Ascending aorta (tissue), 2 donors: Measurements from ENCODE around the gene PRTN3. TPM values are rescaled to one million over a fixed set of nuclear protein-coding genes. Genes with fewer than 3 reads are reported as not detected.

Experiments used
- DNase-seq, 2 donors: peaks; one replicate each; pipeline ENCODE4 v3.0.0-alpha.2; 2019; ENCODE audit warnings: low spot score in 2 of 2
- H3K27ac ChIP-seq, 2 donors: fragments of 200-600 bp; sonication (generic); one replicate each; pipeline ENCODE4 v1.5.1; 2016 to 2017; ENCODE audit warnings: mild to moderate bottlenecking in 1 of 2
- H3K27me3 ChIP-seq: fragments of 200-600 bp; sonication (generic); one replicate; pipeline ENCODE4 v1.5.1; 2017
- H3K36me3 ChIP-seq, 2 donors: fragments of 200-600 bp; sonication (generic); one replicate each; pipeline ENCODE4 v1.5.1; 2016
- H3K4me1 ChIP-seq, 2 donors: fragments of 200-600 bp; sonication (generic); one replicate each; pipeline ENCODE4 v1.5.1; 2016 to 2017; ENCODE audit warnings: mild to moderate bottlenecking in 1 of 2
- H3K4me3 ChIP-seq, 2 donors: fragments of 200-600 bp; sonication (generic); one replicate each; pipeline ENCODE4 v1.5.1; 2016 to 2017; ENCODE audit warnings: mild to moderate bottlenecking in 1 of 2
- H3K9me3 ChIP-seq, 2 donors: fragments of 200-600 bp; sonication (generic); one replicate each; pipeline ENCODE4 v1.5.1; 2016
- intact Hi-C: fragments of 100-400 bp; cut with DNase I; formaldehyde crosslinking; loops from one replicate; pipeline ENCODE4 v1.15.1; 2023
- total RNA-seq: library from RNA; depleted of rRNA; stranded (reverse); fragments of >200 nt; gene quantifications from one replicate; pipeline ENCODE4 v1.1.0, GENCODE V29; 2016
- TF ChIP-seq, protein P1 (sequence below), 3 experiments: fragments of 200-600 bp in 2 of 3; fragments of 450-650 bp in 1 of 3; sonication (generic) in 2 of 3; IDR thresholded peaks; one replicate each; pipeline ENCODE4 v1.5.1; 2016 to 2019; ENCODE audit warnings: antibody characterized with exemption in 3 of 3, mild to moderate bottlenecking in 1 of 3, moderate library complexity in 1 of 3

Gene PRTN3
- total RNA-seq, 1 donor from 2014 or later = not detected

DNA sequence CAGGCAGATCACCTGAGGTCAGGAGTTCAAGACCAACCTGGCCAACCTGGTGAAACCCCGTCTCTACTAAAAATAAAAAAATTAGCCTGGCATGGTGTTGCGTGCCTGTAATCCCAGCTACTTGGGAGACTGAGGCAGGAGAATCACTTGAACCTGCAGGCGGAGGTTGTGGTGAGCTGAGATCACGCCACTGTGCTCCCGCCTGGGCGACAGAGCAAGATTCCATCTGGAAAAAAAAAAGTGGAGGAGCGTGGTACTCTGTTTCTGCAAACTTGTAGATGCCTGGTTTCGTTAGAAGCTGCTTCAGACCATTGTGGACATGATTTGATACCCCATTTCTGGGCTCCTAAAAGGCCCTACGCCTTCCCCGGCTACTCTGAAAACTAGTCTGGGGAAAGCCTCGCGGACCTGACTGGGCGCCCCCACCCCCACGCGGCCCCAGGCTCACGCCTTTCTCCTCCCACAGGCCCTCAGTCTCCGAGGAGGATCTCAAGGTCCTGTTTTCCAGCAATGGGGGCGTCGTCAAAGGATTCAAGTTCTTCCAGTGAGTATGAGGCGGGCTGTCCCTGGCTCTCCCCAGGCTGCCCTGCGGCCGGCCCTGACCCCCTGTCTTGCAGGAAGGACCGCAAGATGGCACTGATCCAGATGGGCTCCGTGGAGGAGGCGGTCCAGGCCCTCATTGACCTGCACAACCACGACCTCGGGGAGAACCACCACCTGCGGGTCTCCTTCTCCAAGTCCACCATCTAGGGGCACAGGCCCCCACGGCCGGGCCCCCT, 30.5 kb upstream of the PRTN3 start:
- H3K36me3 ChIP-seq = peaks cover 70 to 80% of the 10 kb centered on the region in 2 donors
- no peak overlapping the region for H3K4me3 ChIP-seq
- TF ChIP-seq, protein P1, sequence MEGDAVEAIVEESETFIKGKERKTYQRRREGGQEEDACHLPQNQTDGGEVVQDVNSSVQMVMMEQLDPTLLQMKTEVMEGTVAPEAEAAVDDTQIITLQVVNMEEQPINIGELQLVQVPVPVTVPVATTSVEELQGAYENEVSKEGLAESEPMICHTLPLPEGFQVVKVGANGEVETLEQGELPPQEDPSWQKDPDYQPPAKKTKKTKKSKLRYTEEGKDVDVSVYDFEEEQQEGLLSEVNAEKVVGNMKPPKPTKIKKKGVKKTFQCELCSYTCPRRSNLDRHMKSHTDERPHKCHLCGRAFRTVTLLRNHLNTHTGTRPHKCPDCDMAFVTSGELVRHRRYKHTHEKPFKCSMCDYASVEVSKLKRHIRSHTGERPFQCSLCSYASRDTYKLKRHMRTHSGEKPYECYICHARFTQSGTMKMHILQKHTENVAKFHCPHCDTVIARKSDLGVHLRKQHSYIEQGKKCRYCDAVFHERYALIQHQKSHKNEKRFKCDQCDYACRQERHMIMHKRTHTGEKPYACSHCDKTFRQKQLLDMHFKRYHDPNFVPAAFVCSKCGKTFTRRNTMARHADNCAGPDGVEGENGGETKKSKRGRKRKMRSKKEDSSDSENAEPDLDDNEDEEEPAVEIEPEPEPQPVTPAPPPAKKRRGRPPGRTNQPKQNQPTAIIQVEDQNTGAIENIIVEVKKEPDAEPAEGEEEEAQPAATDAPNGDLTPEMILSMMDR (IDR thresholded peaks at IDR 0.05) = no peak
- no peaks in the 10 kb centered on the region for H3K27me3 ChIP-seq
- H3K9me3 ChIP-seq = no peaks in the 10 kb centered on the region
- H3K27ac ChIP-seq = no peak overlapping the region
- no peaks in the 10 kb centered on the region for H3K4me1 ChIP-seq
- intact Hi-C loops = no loop called here
- no peak for DNase-seq

DNA sequence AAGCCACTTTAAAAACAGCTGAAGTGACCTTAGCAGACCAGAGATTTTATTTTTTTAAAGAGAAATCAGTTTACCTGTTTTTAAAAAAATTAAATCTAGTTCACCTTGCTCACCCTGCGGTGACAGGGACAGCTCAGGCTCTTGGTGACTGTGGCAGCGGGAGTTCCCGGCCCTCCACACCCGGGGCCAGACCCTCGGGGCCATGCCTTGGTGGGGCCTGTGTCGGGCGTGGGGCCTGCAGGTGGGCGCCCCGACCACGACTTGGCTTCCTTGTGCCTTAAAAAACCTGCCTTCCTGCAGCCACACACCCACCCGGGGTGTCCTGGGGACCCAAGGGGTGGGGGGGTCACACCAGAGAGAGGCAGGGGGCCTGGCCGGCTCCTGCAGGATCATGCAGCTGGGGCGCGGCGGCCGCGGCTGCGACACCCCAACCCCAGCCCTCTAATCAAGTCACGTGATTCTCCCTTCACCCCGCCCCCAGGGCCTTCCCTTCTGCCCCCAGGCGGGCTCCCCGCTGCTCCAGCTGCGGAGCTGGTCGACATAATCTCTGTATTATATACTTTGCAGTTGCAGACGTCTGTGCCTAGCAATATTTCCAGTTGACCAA, 29.8 kb upstream of the PRTN3 start:
- no peaks in the 10 kb centered on the region for H3K9me3 ChIP-seq
- no peak overlapping the region for H3K27ac ChIP-seq
- no peaks in the 10 kb centered on the region for H3K27me3 ChIP-seq
- H3K36me3 ChIP-seq = peaks cover 62 to 73% of the 10 kb centered on the region in 2 donors
- H3K4me3 ChIP-seq = no peak overlapping the region
- TF ChIP-seq, protein P1 (IDR thresholded peaks at IDR 0.05) = no peak
- DNase-seq = no peak
- H3K4me1 ChIP-seq = no peaks in the 10 kb centered on the region
- intact Hi-C loops = no loop called here

DNA sequence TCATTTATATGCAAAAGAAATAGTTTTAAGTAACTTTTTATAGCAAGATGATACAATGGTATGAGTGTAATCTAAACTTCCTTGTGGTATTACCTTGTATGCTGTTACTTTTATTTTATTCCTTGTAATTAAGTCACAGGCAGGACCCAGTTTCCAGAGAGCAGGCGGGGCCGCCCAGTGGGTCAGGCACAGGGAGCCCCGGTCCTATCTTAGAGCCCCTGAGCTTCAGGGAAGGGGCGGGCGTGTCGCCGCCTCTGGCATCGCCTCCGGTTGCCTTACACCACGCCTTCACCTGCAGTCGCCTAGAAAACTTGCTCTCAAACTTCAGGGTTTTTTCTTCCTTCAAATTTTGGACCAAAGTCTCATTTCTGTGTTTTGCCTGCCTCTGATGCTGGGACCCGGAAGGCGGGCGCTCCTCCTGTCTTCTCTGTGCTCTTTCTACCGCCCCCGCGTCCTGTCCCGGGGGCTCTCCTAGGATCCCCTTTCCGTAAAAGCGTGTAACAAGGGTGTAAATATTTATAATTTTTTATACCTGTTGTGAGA, 29.2 kb upstream of the PRTN3 start:
- H3K27ac ChIP-seq = no peak overlapping the region
- no peak for DNase-seq
- no peaks in the 10 kb centered on the region for H3K4me1 ChIP-seq
- intact Hi-C loops = no loop called here
- no peak overlapping the region for H3K4me3 ChIP-seq
- no peaks in the 10 kb centered on the region for H3K9me3 ChIP-seq
- TF ChIP-seq, protein P1 (IDR thresholded peaks at IDR 0.05) = no peak
- H3K36me3 ChIP-seq = peaks cover 57 to 67% of the 10 kb centered on the region in 2 donors
- H3K27me3 ChIP-seq = no peaks in the 10 kb centered on the region

DNA sequence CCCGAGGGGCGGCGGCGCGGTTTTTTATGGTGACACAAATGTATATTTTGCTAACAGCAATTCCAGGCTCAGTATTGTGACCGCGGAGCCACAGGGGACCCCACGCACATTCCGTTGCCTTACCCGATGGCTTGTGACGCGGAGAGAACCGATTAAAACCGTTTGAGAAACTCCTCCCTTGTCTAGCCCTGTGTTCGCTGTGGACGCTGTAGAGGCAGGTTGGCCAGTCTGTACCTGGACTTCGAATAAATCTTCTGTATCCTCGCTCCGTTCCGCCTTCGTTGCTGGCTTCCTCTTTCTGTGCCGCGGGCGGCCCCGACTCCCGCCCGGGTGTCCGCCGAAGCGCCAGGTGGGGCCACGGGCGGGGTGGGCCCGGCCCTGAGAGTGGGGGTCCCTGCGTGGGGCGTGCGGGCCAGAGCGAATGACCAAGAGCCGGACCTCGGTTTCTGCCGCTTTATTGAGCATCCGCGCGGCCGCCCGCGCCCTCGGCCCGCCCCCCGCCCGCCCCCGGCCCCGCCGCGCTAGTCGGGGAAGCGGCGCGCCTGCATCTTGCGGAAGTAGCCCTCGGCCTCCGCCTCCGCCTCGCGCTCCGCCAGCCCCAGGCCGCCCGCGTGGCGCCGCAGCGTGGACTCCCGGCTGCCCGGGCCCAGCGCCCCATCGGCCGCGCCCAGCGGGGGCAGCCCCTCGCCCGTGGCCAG, 28.6 kb upstream of the PRTN3 start:
- Histone ChIP-seq H3K27ac (no peak overlapping the region), H3K9me3 (no peaks in the 10 kb centered on the region), H3K36me3 (peaks cover 50 to 61% of the 10 kb centered on the region in 2 donors), H3K4me1 (no peaks in the 10 kb centered on the region), H3K4me3 (no peak overlapping the region), H3K27me3 (no peaks in the 10 kb centered on the region)
- TF ChIP-seq, protein P1 (IDR thresholded peaks at IDR 0.05) = no peak
- intact Hi-C loops = no loop called here
- DNase-seq = no peak

DNA sequence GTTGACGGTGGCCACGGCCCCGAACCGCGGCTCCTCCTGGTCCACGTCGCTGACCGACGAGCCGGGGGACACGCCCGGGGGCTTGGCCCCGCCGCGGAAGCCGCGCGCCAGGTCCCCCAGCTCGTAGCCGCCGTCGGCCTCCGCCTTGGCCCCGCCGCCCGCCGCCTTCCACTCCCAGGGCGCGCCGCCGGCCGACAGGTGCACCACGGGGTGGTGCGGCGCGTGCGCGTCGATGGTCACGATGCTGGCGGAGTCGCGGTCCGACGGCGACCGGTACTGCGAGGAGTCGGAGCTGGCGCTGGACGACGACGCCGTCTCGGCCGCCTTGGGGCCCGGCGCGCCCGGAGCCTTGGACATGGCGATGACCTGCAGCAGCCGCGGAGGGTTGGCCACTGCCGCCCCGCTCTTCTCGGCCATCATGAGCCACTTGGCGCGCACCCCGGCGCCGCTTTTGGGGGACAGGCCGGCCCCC, 28.0 kb upstream of the PRTN3 start:
- Histone ChIP-seq H3K27me3 (no peaks in the 10 kb centered on the region), H3K27ac (no peak overlapping the region), H3K4me3 (no peak overlapping the region), H3K9me3 (no peaks in the 10 kb centered on the region), H3K4me1 (no peaks in the 10 kb centered on the region), H3K36me3 (peaks cover 44 to 55% of the 10 kb centered on the region in 2 donors)
- TF ChIP-seq, protein P1 (IDR thresholded peaks at IDR 0.05) = no peak
- no peak for DNase-seq
- intact Hi-C loops = no loop called here
